ENCODE measurements around the gene C1D. TPM values are rescaled to one million over a fixed set of nuclear protein-coding genes. Genes with fewer than 3 reads are reported as not detected.
"Not testable (repeated sequence)": the region's sequence is repeated elsewhere in the genome, so short reads cannot be mapped to it uniquely, and the experiment has no call there.

The C1D gene
- total RNA-seq, 1 donor from 2014 or later, result 14.2 TPM

- no peak for DNase-seq (ENCODE audit: low spot score)
Measured at GRCh38 chr2:67999332-67999731, 63.5 kb downstream of the C1D start.

GRCh38 chr2:67997903-67998302, 64.9 kb downstream of the C1D start:
- DNase-seq (ENCODE audit: low spot score), result no peak

- DNase-seq (ENCODE audit: low spot score), result no peak
Measured at GRCh38 chr2:67997528-67997900, 65.3 kb downstream of the C1D start.

GRCh38 chr2:67996772-67997527, 65.9 kb downstream of the C1D start:
- DNase-seq (ENCODE audit: low spot score), result no peak

GRCh38 chr2:67994716-67995115, 68.1 kb downstream of the C1D start:
- no peak for DNase-seq (ENCODE audit: low spot score)

- DNase-seq (ENCODE audit: low spot score), result not testable (repeated sequence)
Measured at GRCh38 chr2:67994069-67994468, 68.7 kb downstream of the C1D start.

GRCh38 chr2:67993329-67993728, 69.5 kb downstream of the C1D start:
- no peak for DNase-seq (ENCODE audit: low spot score)

GRCh38 chr2:67991456-67991855, 71.3 kb downstream of the C1D start:
- DNase-seq (ENCODE audit: low spot score), result no peak

Other genes starting within 250 kb of the C1D start
- 21.4 TPM for gene PNO1, start 94.9 kb upstream of the C1D start, total RNA-seq
- gene PPP3R1, start 189.5 kb upstream of the C1D start, total RNA-seq, result 57.7 TPM

All from ureter (tissue), 1 donor.